A673 (cell line): ENCODE measurements around the gene OR13C9. TPM values are rescaled to one million over a fixed set of nuclear protein-coding genes. Genes with fewer than 3 reads are reported as not detected.
"Not testable (repeated sequence)": the region's sequence is repeated elsewhere in the genome, so short reads cannot be mapped to it uniquely, and the experiment has no call there.

Experiments
- BruUV-seq: library from RNA; stranded (reverse); fragments of 400-500 nt; replicated peaks from 2 replicates; lab custom pipeline; 2021; lab: Mats Ljungman, UMichigan
- CTCF ChIA-PET: fragments of 300-600 bp; sonication (Branson Sonifier 250); formaldehyde crosslinking; loops from one replicate; lab custom pipeline; 2022; ENCODE audit warnings: antibody characterized with exemption; lab: Charles Lee
- POLR2A ChIA-PET: fragments of 300-600 bp; sonication (Branson Sonifier 250); formaldehyde crosslinking; loops from one replicate; lab custom pipeline; 2022; ENCODE audit warnings: antibody characterized with exemption; ENCODE audit not compliant: low non-redundant PET; lab: Charles Lee
- DNase-seq: peaks from one replicate; pipeline ENCODE4 v3.0.0-alpha.2; 2015; ENCODE audit warnings: low spot score
- H3K27ac ChIP-seq: fragments of 200-600 bp; sonication (generic); 2 replicates; pipeline ENCODE4 v1.5.1; 2016; ENCODE audit warnings: mixed run types, low read depth, mild to moderate bottlenecking, mixed read lengths, antibody characterized with exemption, low read length; ENCODE audit not compliant: poor library complexity, severe bottlenecking
- H3K27me3 ChIP-seq: fragments of 200-600 bp; sonication (generic); replicated peaks from 2 replicates; pipeline ENCODE4 v1.6.1; 2017; ENCODE audit warnings: mixed run types, low read depth, mild to moderate bottlenecking, mixed read lengths, antibody characterized with exemption, low read length; ENCODE audit not compliant: insufficient read depth, poor library complexity
- H3K36me3 ChIP-seq: fragments of 200-600 bp; sonication (generic); 2 replicates; pipeline ENCODE4 v1.6.1; 2016; ENCODE audit warnings: mixed run types, mild to moderate bottlenecking, mixed read lengths, antibody characterized with exemption, low read length; ENCODE audit not compliant: insufficient read depth, poor library complexity, severe bottlenecking
- H3K4me1 ChIP-seq: fragments of 200-600 bp; sonication (generic); 2 replicates; pipeline ENCODE4 v1.6.1; 2017; ENCODE audit warnings: mixed run types, mild to moderate bottlenecking, mixed read lengths, antibody characterized with exemption, low read length; ENCODE audit not compliant: insufficient read depth, poor library complexity, severe bottlenecking
- H3K4me3 ChIP-seq: fragments of 200-600 bp; sonication (generic); 2 replicates; pipeline ENCODE4 v1.5.1; 2016; ENCODE audit warnings: low read depth, mixed run types, mild to moderate bottlenecking, mixed read lengths, low read length; ENCODE audit not compliant: poor library complexity, severe bottlenecking
- H3K9me3 ChIP-seq: fragments of 200-600 bp; sonication (generic); 2 replicates; pipeline ENCODE4 v1.6.1; 2016; ENCODE audit warnings: mixed run types, low read depth, mild to moderate bottlenecking, mixed read lengths, antibody characterized with exemption, low read length; ENCODE audit not compliant: poor library complexity, severe bottlenecking
- CTCF ChIP-seq: fragments of 300-800, 200-600 bp; sonication (generic); conservative IDR thresholded peaks from 2 replicates; pipeline ENCODE4 v1.5.1; 2017; ENCODE audit warnings: low read depth, mild to moderate bottlenecking, antibody characterized with exemption, low read length, moderate library complexity, mixed read lengths
- EZH2 ChIP-seq: fragments of 200-600 bp; sonication (generic); IDR thresholded peaks from 2 replicates; pipeline ENCODE4 v1.6.1; 2017; ENCODE audit warnings: borderline replicate concordance, low read depth, mild to moderate bottlenecking, mixed read lengths, antibody characterized with exemption, low read length; ENCODE audit not compliant: poor library complexity, severe bottlenecking
- intact Hi-C: fragments of 100-400 bp; cut with micrococcal nuclease; formaldehyde crosslinking; loops from one replicate; pipeline ENCODE4 v1.10.0; 2022; ENCODE audit not compliant: unreplicated experiment
- total RNA-seq: library from RNA; stranded (reverse); gene quantifications from 2 replicates; pipeline ENCODE4 v1.2.3, GENCODE V29; 2021

The OR13C9 gene
- total RNA-seq, 1 experiment from 2014 or later, result not detected

DNA sequence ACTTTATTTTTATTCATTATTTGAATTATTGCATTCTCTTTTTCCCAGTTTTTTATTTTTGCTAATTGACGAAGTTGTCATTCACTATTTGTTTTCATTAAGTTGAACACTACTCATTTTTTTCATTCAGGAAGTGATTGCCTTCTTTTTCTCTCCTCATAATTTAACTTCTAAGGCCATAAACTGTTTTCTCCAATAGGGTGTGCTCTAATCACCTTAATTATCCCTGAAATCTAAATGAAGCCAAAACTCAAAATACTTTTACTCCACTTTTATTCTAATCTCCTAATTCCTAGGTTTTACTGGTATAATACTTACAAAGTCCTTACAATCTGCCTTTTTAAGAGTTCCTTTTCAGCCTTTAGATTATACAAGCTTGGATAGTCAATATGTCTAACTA, 9.7 kb downstream of the OR13C9 start:
- BruUV-seq, result no TSS peak
- H3K27me3 ChIP-seq, result no peaks in the 10 kb centered on the region
- TF ChIP-seq EZH2 (no peak), CTCF (peak; percentile 38)
- POLR2A ChIA-PET, result no interaction called here
- intact Hi-C loops, result no loop called here
- no peaks in the 10 kb centered on the region for H3K9me3 ChIP-seq
- H3K27ac ChIP-seq, result no peak overlapping the region
- H3K36me3 ChIP-seq, result no peaks in the 10 kb centered on the region
- H3K4me1 ChIP-seq, result no peaks in the 10 kb centered on the region
- DNase-seq, result no peak
- CTCF ChIA-PET, result no interaction called here
- H3K4me3 ChIP-seq, result no peak overlapping the region

DNA sequence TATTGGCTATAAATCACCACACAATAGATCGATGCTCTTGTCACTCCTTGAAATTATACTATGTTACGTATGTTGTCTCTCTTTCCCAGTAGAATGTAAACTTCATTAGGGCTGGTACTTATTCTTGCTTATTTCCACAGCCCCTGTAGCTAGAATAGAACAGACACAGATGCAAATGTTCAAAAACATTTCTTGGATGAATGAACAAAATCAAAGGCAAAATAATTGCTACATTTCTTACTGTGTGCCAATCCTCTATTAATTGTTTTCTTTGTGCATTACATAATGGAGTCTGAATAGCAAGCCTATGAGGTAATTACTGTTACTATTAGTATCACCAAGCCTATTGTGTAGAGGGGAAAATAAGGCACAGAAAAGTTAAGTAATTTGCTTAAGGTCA, 11.9 kb downstream of the OR13C9 start:
- BruUV-seq, result no TSS peak
- Histone ChIP-seq H3K4me1 (no peaks in the 10 kb centered on the region), H3K27me3 (no peaks in the 10 kb centered on the region), H3K9me3 (no peaks in the 10 kb centered on the region), H3K27ac (no peak overlapping the region), H3K4me3 (no peak overlapping the region), H3K36me3 (no peaks in the 10 kb centered on the region)
- peak; percentile 1 for DNase-seq
- TF ChIP-seq CTCF, result no peak
- no peak for TF ChIP-seq EZH2
- ChIA-PET CTCF (no interaction called here), POLR2A (no interaction called here)
- intact Hi-C loops, result no loop called here

GRCh38 chr9:104605527-104605926, 12.5 kb downstream of the OR13C9 start, which contains the start of gene OR13C2:
TSS of gene OR13C2 (minus strand) at chr9:104605627. CDS start at chr9:104605627, 0 bp downstream.
- intact Hi-C loops, POLR2A ChIA-PET, H3K9me3 ChIP-seq, BruUV-seq, H3K4me3 ChIP-seq, DNase-seq, H3K4me1 ChIP-seq, H3K36me3 ChIP-seq, H3K27me3 ChIP-seq, CTCF ChIA-PET, H3K27ac ChIP-seq: not testable (repeated sequence)

DNA sequence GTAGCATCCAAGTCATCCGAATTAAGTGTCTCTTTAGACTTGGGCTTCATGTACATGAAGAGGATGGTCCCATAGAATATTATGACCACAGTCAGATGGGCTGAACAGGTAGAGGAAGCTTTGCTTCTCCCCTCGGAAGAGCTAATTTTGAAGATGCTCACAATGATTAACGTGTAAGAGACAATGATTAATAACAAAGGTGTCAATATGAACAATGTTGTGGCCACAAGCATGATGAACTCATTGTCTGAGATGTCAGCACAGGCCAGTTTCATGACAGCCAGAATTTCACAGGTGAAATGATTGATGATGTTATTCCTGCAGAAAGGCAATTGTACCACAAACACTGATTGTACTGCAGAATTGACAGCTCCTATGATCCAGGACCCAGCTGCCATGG, 13.2 kb downstream of the OR13C9 start:
- TF ChIP-seq CTCF, result no peak
- no peak for TF ChIP-seq EZH2
- intact Hi-C loops, result no loop called here
- no peaks in the 10 kb centered on the region for H3K9me3 ChIP-seq
- no peak overlapping the region for H3K4me3 ChIP-seq
- no peaks in the 10 kb centered on the region for H3K4me1 ChIP-seq
- BruUV-seq, result no TSS peak
- ChIA-PET CTCF (no interaction called here), POLR2A (no interaction called here)
- no peaks in the 10 kb centered on the region for H3K36me3 ChIP-seq
- no peaks in the 10 kb centered on the region for H3K27me3 ChIP-seq
- no peak for DNase-seq
- H3K27ac ChIP-seq, result no peak overlapping the region

DNA sequence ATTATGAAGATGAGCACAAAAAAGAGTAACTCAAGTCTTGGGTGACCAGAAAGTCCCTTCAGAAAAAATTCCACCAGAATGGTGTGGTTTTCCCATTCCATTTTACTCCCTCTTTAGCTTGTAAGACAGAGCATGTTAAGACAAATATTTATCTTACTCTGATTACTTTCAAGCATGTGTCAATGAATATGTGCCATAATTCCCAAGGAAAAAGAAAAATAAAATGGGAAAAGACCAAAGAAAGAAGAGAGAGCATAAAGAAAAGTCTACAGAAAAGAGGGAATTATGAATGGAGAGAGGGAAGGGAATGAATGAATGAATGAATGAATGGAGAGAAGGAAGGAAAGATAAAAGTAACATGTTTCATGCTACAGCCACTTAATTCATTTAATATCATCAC, 18.7 kb downstream of the OR13C9 start, which contains the start of gene OR13C5:
Gene OR13C5 (minus strand): TSS at position 101 of the 400 bp plus-strand sequence. CDS start 0 bp downstream, at position 101.
- H3K9me3 ChIP-seq, H3K27me3 ChIP-seq, intact Hi-C loops, H3K36me3 ChIP-seq, H3K4me3 ChIP-seq, CTCF ChIA-PET, POLR2A ChIA-PET, BruUV-seq, DNase-seq, H3K27ac ChIP-seq, H3K4me1 ChIP-seq: not testable (repeated sequence)
